SU-DHL-6 (cell line): ENCODE measurements around the gene ZC3H7B.

Experiments
- CTCF ChIP-seq: fragments of 200-600 bp; sonication (generic); IDR thresholded peaks from one replicate; pipeline ENCODE4 v1.5.1; 2017; ENCODE audit warnings: antibody characterized with exemption, mild to moderate bottlenecking, low read length, moderate library complexity; ENCODE audit not compliant: insufficient read depth, poor library complexity, severe bottlenecking
- EZH2phosphoT487 ChIP-seq: fragments of 200-600 bp; sonication (generic), shearing (Covaris generic); conservative IDR thresholded peaks from 2 replicates; pipeline ENCODE4 v1.6.1; 2018; ENCODE audit warnings: mild to moderate bottlenecking, antibody characterized with exemption, low read length, moderate library complexity, mixed read lengths

GRCh38 chr22:41382098-41382578, 80.8 kb downstream of the ZC3H7B start:
- TF ChIP-seq CTCF (no peak), EZH2phosphoT487 (no peak)
